Smooth muscle cell (in vitro differentiated cells): ENCODE results near the gene SYNPR. TPM values are rescaled to one million over a fixed set of nuclear protein-coding genes. Genes with fewer than 3 reads are reported as not detected.

ENCODE experiments used
- DNase-seq: peaks from one replicate; lab custom pipeline; 2025; ENCODE audit not compliant: unreplicated experiment; lab: John Stamatoyannopoulos, UW
- H2AFZ ChIP-seq: fragments of 200-600 bp; sonication (generic); 2 replicates; pipeline ENCODE4 v1.6.0; 2016; ENCODE audit warnings: antibody characterized with exemption, low read depth, mild to moderate bottlenecking
- H3F3A ChIP-seq: fragments of 200-600 bp; sonication (generic); 2 replicates; pipeline ENCODE4 v1.6.0; 2017; ENCODE audit warnings: antibody characterized with exemption, low read depth
- H3K27ac ChIP-seq: fragments of 200-600 bp; sonication (generic); 2 replicates; pipeline ENCODE4 v1.5.1; 2016; ENCODE audit warnings: low read depth, mild to moderate bottlenecking
- H3K27me3 ChIP-seq: fragments of 200-600 bp; sonication (generic); 2 replicates; pipeline ENCODE4 v1.6.1; 2016; ENCODE audit warnings: low read depth, mild to moderate bottlenecking
- H3K36me3 ChIP-seq: fragments of 200-600 bp; sonication (generic); 2 replicates; pipeline ENCODE4 v1.5.1; 2016; ENCODE audit warnings: low read depth
- H3K4me1 ChIP-seq: fragments of 200-600 bp; sonication (generic); 2 replicates; pipeline ENCODE4 v1.5.1; 2016; ENCODE audit warnings: low read depth
- H3K4me2 ChIP-seq: fragments of 200-600 bp; sonication (generic); 2 replicates; pipeline ENCODE4 v1.6.0; 2016; ENCODE audit warnings: mild to moderate bottlenecking
- H3K4me3 ChIP-seq: fragments of 200-600 bp; sonication (generic); 2 replicates; pipeline ENCODE4 v1.5.1; 2016; ENCODE audit warnings: mild to moderate bottlenecking
- H3K79me2 ChIP-seq: fragments of 200-600 bp; sonication (generic); 2 replicates; pipeline ENCODE4 v1.6.0; 2016; ENCODE audit warnings: low read depth, mild to moderate bottlenecking
- H3K9ac ChIP-seq: fragments of 200-600 bp; sonication (generic); 2 replicates; pipeline ENCODE4 v1.6.0; 2016; ENCODE audit warnings: low read depth
- H3K9me3 ChIP-seq: fragments of 200-600 bp; sonication (generic); replicated peaks from 2 replicates; pipeline ENCODE4 v1.5.1; 2016; ENCODE audit warnings: low read depth
- H4K20me1 ChIP-seq: fragments of 200-600 bp; sonication (generic); 2 replicates; pipeline ENCODE4 v1.6.0; 2016; ENCODE audit warnings: low read depth
- WGBS: methylation state at CpG from one replicate; pipeline ENCODE4 v1.1.7; 2016; ENCODE audit warnings: low lambda C conversion rate; 5-methylcytosine and 5-hydroxymethylcytosine counted together
- polyA plus RNA-seq: library from polyadenylated mRNA; unstranded; fragments of >200 nt; fragmentation: Nextera tagmentation; extraction: Ambion mirVana; gene quantifications from 2 replicates; pipeline ENCODE4 v1.2.1, GENCODE V29; 2016
- total RNA-seq: library from RNA; depleted of rRNA; stranded (reverse); fragments of >200 nt; gene quantifications from 2 replicates; pipeline ENCODE4 v1.2.3, GENCODE V29; 2014
- TF ChIP-seq, protein P1 (sequence below): fragments of 200-600 bp; sonication (generic); IDR thresholded peaks from 2 replicates; pipeline ENCODE4 v1.5.1; 2017; ENCODE audit warnings: borderline replicate concordance, mild to moderate bottlenecking, antibody characterized with exemption; ENCODE audit not compliant: insufficient read depth, poor library complexity, severe bottlenecking

Gene SYNPR
- total and polyA plus RNA-seq, 2 experiments from 2014 or later = not detected

DNA sequence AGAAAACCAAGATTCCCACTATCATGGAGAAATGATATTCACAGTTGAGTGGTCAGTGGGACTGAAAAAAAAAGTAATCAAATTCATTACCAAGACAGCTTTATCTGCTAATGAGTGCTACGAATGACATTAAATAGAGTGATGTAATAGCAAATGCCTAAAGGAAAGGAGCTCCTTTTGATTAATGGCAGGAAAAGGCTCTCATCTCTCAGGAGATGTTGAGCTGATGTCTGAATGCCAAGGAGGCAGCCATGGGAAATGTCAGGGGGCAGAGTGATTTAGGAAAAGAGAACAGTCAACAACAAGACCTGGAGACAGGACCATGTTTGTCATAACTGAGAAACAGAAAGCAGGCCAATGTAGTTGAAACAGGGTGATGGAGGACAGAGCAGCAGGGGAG is 277.7 kb downstream of the SYNPR start:
- Histone ChIP-seq H3K79me2 (no peaks in the 10 kb centered on the region), H3K36me3 (no peaks in the 10 kb centered on the region), H3K4me2 (no peak overlapping the region), H3F3A (no peaks in the 10 kb centered on the region), H3K4me3 (no peak overlapping the region), H3K27ac (no peak overlapping the region), H3K27me3 (peaks cover 5% of the 10 kb centered on the region), H2AFZ (no peak overlapping the region), H4K20me1 (no peaks in the 10 kb centered on the region), H3K9me3 (no peaks in the 10 kb centered on the region), H3K4me1 (no peaks in the 10 kb centered on the region), H3K9ac (no peak overlapping the region)
- 84% methylated on average over 1 of the region's 1 CpG for WGBS
- TF ChIP-seq, protein P1, sequence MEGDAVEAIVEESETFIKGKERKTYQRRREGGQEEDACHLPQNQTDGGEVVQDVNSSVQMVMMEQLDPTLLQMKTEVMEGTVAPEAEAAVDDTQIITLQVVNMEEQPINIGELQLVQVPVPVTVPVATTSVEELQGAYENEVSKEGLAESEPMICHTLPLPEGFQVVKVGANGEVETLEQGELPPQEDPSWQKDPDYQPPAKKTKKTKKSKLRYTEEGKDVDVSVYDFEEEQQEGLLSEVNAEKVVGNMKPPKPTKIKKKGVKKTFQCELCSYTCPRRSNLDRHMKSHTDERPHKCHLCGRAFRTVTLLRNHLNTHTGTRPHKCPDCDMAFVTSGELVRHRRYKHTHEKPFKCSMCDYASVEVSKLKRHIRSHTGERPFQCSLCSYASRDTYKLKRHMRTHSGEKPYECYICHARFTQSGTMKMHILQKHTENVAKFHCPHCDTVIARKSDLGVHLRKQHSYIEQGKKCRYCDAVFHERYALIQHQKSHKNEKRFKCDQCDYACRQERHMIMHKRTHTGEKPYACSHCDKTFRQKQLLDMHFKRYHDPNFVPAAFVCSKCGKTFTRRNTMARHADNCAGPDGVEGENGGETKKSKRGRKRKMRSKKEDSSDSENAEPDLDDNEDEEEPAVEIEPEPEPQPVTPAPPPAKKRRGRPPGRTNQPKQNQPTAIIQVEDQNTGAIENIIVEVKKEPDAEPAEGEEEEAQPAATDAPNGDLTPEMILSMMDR = no peak
- DNase-seq = no peak

DNA sequence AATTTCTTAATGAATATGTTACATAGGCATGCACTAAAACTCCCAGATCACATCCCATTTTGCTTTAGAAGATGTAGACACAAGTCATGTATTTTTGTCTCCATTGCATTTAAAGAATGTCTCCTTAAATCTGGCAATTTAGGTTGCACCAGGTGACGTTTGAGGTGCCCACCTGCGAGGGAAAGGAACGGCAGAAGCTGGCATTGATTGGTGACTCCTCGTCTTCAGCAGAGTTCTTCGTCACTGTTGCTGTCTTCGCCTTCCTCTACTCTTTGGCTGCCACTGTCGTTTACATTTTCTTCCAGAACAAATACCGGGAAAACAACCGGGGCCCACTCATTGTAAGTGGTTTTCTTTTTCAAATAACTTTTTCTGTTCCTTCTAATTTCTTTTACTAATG is 278.3 kb downstream of the SYNPR start:
- Histone ChIP-seq H3F3A (no peaks in the 10 kb centered on the region), H3K9me3 (no peaks in the 10 kb centered on the region), H4K20me1 (no peaks in the 10 kb centered on the region), H3K4me2 (no peak overlapping the region), H3K9ac (no peak overlapping the region), H2AFZ (no peak overlapping the region), H3K27me3 (peaks cover 5% of the 10 kb centered on the region), H3K4me1 (no peaks in the 10 kb centered on the region), H3K27ac (no peak overlapping the region), H3K79me2 (no peaks in the 10 kb centered on the region), H3K36me3 (no peaks in the 10 kb centered on the region), H3K4me3 (no peak overlapping the region)
- WGBS = 84% methylated on average over 9 of the region's 9 CpGs
- DNase-seq = no peak
- TF ChIP-seq, protein P1 = no peak

DNA sequence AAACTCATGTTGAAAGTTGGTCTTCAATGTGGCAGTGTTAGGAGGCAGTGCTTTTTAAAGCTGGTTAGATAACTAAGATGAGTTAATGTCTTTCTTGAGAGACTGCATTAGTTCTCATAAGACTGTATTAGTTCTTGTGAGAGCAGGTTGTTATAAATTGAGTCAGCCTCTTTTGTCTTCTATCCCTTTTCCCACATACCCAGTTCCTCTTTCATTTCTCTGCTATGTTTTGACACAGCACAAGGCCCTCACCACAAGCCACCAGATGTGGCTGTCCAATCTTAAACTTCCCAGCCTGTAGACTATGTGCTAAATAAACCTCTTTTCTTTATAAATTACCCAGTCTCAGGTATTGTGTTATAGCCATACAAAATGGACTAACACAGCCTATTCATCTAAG is 279.8 kb downstream of the SYNPR start:
- TF ChIP-seq, protein P1 = no peak

DNA sequence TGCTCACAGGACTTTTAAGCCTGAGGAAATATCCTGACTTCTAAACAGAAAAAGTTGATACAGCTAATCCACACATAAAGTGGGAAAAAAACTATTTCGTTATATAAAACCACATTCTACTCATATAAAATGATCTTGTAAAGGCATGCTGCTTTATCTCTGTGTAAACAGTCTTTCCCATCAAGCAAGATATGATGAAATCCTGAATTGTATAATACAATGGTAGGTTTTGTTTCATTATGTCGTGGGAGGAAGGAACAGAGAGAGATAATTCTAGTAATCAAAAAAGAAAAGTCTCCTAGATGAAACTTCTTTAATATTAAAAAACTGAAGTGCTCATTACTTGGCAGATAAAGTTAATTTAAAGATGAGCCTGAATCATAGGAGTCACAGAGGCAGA is 281.8 kb downstream of the SYNPR start:
- TF ChIP-seq, protein P1 = no peak
- H3K79me2 ChIP-seq = no peaks in the 10 kb centered on the region
- H3K9me3 ChIP-seq = no peaks in the 10 kb centered on the region
- no peaks in the 10 kb centered on the region for H3K36me3 ChIP-seq
- H2AFZ ChIP-seq = no peak overlapping the region
- peaks cover 7% of the 10 kb centered on the region for H3K27me3 ChIP-seq
- no peaks in the 10 kb centered on the region for H4K20me1 ChIP-seq
- WGBS = 74% methylated on average over 2 of the region's 2 CpGs
- DNase-seq = no peak
- H3K4me3 ChIP-seq = no peak overlapping the region
- no peak overlapping the region for H3K9ac ChIP-seq
- no peaks in the 10 kb centered on the region for H3K4me1 ChIP-seq
- H3K4me2 ChIP-seq = no peak overlapping the region
- H3K27ac ChIP-seq = no peak overlapping the region
- H3F3A ChIP-seq = no peaks in the 10 kb centered on the region

More for the DNA sequence above, 279.8 kb downstream of the SYNPR start:
- no peak for DNase-seq
- Histone ChIP-seq H3F3A (no peaks in the 10 kb centered on the region), H3K79me2 (no peaks in the 10 kb centered on the region), H3K27me3 (peaks cover 9% of the 10 kb centered on the region), H3K36me3 (no peaks in the 10 kb centered on the region), H4K20me1 (no peaks in the 10 kb centered on the region), H2AFZ (no peak overlapping the region), H3K4me1 (no peaks in the 10 kb centered on the region), H3K27ac (no peak overlapping the region), H3K9ac (no peak overlapping the region), H3K9me3 (no peaks in the 10 kb centered on the region), H3K4me2 (no peak overlapping the region), H3K4me3 (no peak overlapping the region)
